Measurements from ENCODE around the gene CEP70. TPM values are rescaled to one million over a fixed set of nuclear protein-coding genes. Genes with fewer than 3 reads are reported as not detected.
"Not testable (repeated sequence)": the region's sequence is repeated elsewhere in the genome, so short reads cannot be mapped to it uniquely, and the experiment has no call there.

Gene CEP70
- total RNA-seq, 1 experiment from 2014 or later, result 64.5 TPM

GRCh38 chr3:138455801-138456716, 138.0 kb downstream of the CEP70 start:
- H3K9me3 ChIP-seq (ENCODE audit: control insufficient read depth, insufficient read depth, low read depth, low read length), result no peaks in the 10 kb centered on the region
- intact Hi-C loops (cut with micrococcal nuclease; ENCODE audit: unreplicated experiment), result no loop called here
- in situ Hi-C loops (cut with HindIII; ENCODE audit: low pct_unique_long_range_greater_than_20kb, low sequenced_read_pairs), result no loop called here
- ATAC-seq, result no peak
- CTCF ChIA-PET, result no interaction called here
- no peak overlapping the region for H3K27ac ChIP-seq (ENCODE audit: low read length)
- H3K36me3 ChIP-seq (ENCODE audit: control insufficient read depth, insufficient read depth, low read length), result no peaks in the 10 kb centered on the region
- no peaks in the 10 kb centered on the region for H3K27me3 ChIP-seq (ENCODE audit: control insufficient read depth, insufficient read depth, low read length)
- TF ChIP-seq SIN3A (IDR thresholded peaks at IDR 0.05; ENCODE audit: borderline replicate concordance, insufficient read depth, low read depth, low read length), result no peak
- TF ChIP-seq REST (IDR thresholded peaks at IDR 0.05; ENCODE audit: insufficient read depth in 1 of 2, low read depth in 2 of 2, low read length in 1 of 2), result no peak
- no peak for TF ChIP-seq CTCF (IDR thresholded peaks at IDR 0.05)
- no peak for TF ChIP-seq POLR2AphosphoS5 (IDR thresholded peaks at IDR 0.05; ENCODE audit: low read depth, low read length)
- TF ChIP-seq TCF7L2 (IDR thresholded peaks at IDR 0.05; ENCODE audit: low read depth, low read length), result no peak
- H3K4me3 ChIP-seq (ENCODE audit: low read depth in 2 of 2, low read length in 2 of 2), result no peak overlapping the region
- H3K4me1 ChIP-seq (ENCODE audit: control insufficient read depth, insufficient read depth, low read length), result no peaks in the 10 kb centered on the region
- BruUV-seq (replicated peaks), result no TSS peak
- POLR2A ChIA-PET, result no interaction called here
- no peak for DNase-seq (ENCODE audit: low read depth, low spot score)

GRCh38 chr3:138453940-138454339, 140.1 kb downstream of the CEP70 start:
- H3K27ac ChIP-seq (ENCODE audit: low read length); ATAC-seq; POLR2A ChIA-PET; H3K9me3 ChIP-seq (ENCODE audit: control insufficient read depth, insufficient read depth, low read depth, low read length); H3K4me3 ChIP-seq (ENCODE audit: low read depth in 2 of 2, low read length in 2 of 2); intact Hi-C loops (cut with micrococcal nuclease; ENCODE audit: unreplicated experiment); DNase-seq (ENCODE audit: low read depth, low spot score); in situ Hi-C loops (cut with HindIII; ENCODE audit: low pct_unique_long_range_greater_than_20kb, low sequenced_read_pairs); CTCF ChIA-PET; H3K36me3 ChIP-seq (ENCODE audit: control insufficient read depth, insufficient read depth, low read length); H3K27me3 ChIP-seq (ENCODE audit: control insufficient read depth, insufficient read depth, low read length); BruUV-seq (replicated peaks); H3K4me1 ChIP-seq (ENCODE audit: control insufficient read depth, insufficient read depth, low read length): not testable (repeated sequence)

- DNase-seq (ENCODE audit: low read depth, low spot score) (no peak), ATAC-seq (no peak)
- no peak overlapping the region for H3K4me3 ChIP-seq (ENCODE audit: low read depth in 2 of 2, low read length in 2 of 2)
- no peaks in the 10 kb centered on the region for H3K9me3 ChIP-seq (ENCODE audit: control insufficient read depth, insufficient read depth, low read depth, low read length)
- no peaks in the 10 kb centered on the region for H3K27me3 ChIP-seq (ENCODE audit: control insufficient read depth, insufficient read depth, low read length)
- no peak overlapping the region for H3K27ac ChIP-seq (ENCODE audit: low read length)
- no TSS peak for BruUV-seq (replicated peaks)
- no peaks in the 10 kb centered on the region for H3K4me1 ChIP-seq (ENCODE audit: control insufficient read depth, insufficient read depth, low read length)
- intact Hi-C loops (cut with micrococcal nuclease; ENCODE audit: unreplicated experiment) (no loop called here), in situ Hi-C loops (cut with HindIII; ENCODE audit: low pct_unique_long_range_greater_than_20kb, low sequenced_read_pairs) (no loop called here)
- no peaks in the 10 kb centered on the region for H3K36me3 ChIP-seq (ENCODE audit: control insufficient read depth, insufficient read depth, low read length)
- no peak for TF ChIP-seq CTCF (IDR thresholded peaks at IDR 0.05)
- no peak for TF ChIP-seq REST (IDR thresholded peaks at IDR 0.05; ENCODE audit: insufficient read depth in 1 of 2, low read depth in 2 of 2, low read length in 1 of 2)
- no peak for TF ChIP-seq SIN3A (IDR thresholded peaks at IDR 0.05; ENCODE audit: borderline replicate concordance, insufficient read depth, low read depth, low read length)
- TF ChIP-seq POLR2AphosphoS5 (IDR thresholded peaks at IDR 0.05; ENCODE audit: low read depth, low read length), result no peak
- TF ChIP-seq TCF7L2 (IDR thresholded peaks at IDR 0.05; ENCODE audit: low read depth, low read length), result no peak
- ChIA-PET CTCF (no interaction called here), POLR2A (no interaction called here)
Measured at GRCh38 chr3:138452436-138452835, 141.6 kb downstream of the CEP70 start.
